Suprapubic skin (tissue), 3 donors: ENCODE results near the gene ZNF823.

Source experiments
- CTCF ChIP-seq, 2 donors: fragments of 200-600 bp in 1 of 2; fragments of 450-650 bp in 1 of 2; sonication (generic) in 1 of 2; IDR thresholded peaks; one replicate each; pipeline ENCODE4 v1.5.1; 2016 to 2019; ENCODE audit warnings: antibody characterized with exemption in 2 of 2, mild to moderate bottlenecking in 1 of 2, moderate library complexity in 1 of 2
- EP300 ChIP-seq: sonication (generic); formaldehyde crosslinking; IDR thresholded peaks from one replicate; pipeline ENCODE4 v1.6.1; 2017; ENCODE audit warnings: antibody characterized with exemption

- no peak for TF ChIP-seq CTCF (IDR thresholded peaks at IDR 0.05)
- no peak for TF ChIP-seq EP300
These were observed 11.0 kb upstream of the ZNF823 start for GRCh38 chr19:11749751-11750150.
